Mucosa of stomach (tissue), 1 donor: ENCODE measurements around the gene ZFP90.
"Not testable (repeated sequence)": the region's sequence is repeated elsewhere in the genome, so short reads cannot be mapped to it uniquely, and the experiment has no call there.

Experiments
- H3K27me3 ChIP-seq: one replicate; pipeline ENCODE4 v1.7.0; 2013; ENCODE audit warnings: mild to moderate bottlenecking, low read length; ENCODE audit not compliant: control insufficient read depth, insufficient read depth
- H3K36me3 ChIP-seq: one replicate; pipeline ENCODE4 v1.7.0; 2013; ENCODE audit warnings: low read length; ENCODE audit not compliant: control insufficient read depth, insufficient read depth
- H3K4me1 ChIP-seq: one replicate; pipeline ENCODE4 v1.7.0; 2013; ENCODE audit warnings: mild to moderate bottlenecking, low read length; ENCODE audit not compliant: control insufficient read depth, insufficient read depth
- H3K4me3 ChIP-seq: one replicate; pipeline ENCODE4 v1.7.0; 2013; ENCODE audit warnings: low read length
- H3K9ac ChIP-seq: one replicate; pipeline ENCODE4 v1.7.0; 2013; ENCODE audit warnings: mild to moderate bottlenecking, low read length, moderate library complexity
- H3K9me3 ChIP-seq: one replicate; pipeline ENCODE4 v1.7.0; 2013; ENCODE audit warnings: mild to moderate bottlenecking, low read length, moderate library complexity; ENCODE audit not compliant: control insufficient read depth
- donor health status: Pancreatic carcinoma.

The ZFP90 gene

GRCh38 chr16:68538880-68539701 lies at the start of gene ZFP90:
Gene ZFP90 (plus strand): TSS chr16:68539291. CDS start chr16:68539793, 502 bp downstream.
- H3K27me3 ChIP-seq, result no peaks in the 10 kb centered on the region
- no peaks in the 10 kb centered on the region for H3K4me1 ChIP-seq
- H3K36me3 ChIP-seq, result no peaks in the 10 kb centered on the region
- H3K4me3 ChIP-seq, result peak within 1 kb of the TSS; percentile 77
- H3K9me3 ChIP-seq, result no peaks in the 10 kb centered on the region
- H3K9ac ChIP-seq, result peak within 1 kb of the TSS; percentile 80

- Histone ChIP-seq H3K36me3 (no peaks in the 10 kb centered on the region), H3K4me3 (no peak overlapping the region), H3K27me3 (no peaks in the 10 kb centered on the region), H3K9me3 (no peaks in the 10 kb centered on the region), H3K9ac (peak overlapping the region; percentile 11), H3K4me1 (peaks cover 65% of the 10 kb centered on the region)
Observed at GRCh38 chr16:68490358-68490757, 48.7 kb upstream of the ZFP90 start.

- no peaks in the 10 kb centered on the region for H3K9me3 ChIP-seq
- H3K9ac ChIP-seq, result peak overlapping the region; percentile 53
- peaks cover 65% of the 10 kb centered on the region for H3K4me1 ChIP-seq
- H3K4me3 ChIP-seq, result peak overlapping the region; percentile 1
- H3K36me3 ChIP-seq, result no peaks in the 10 kb centered on the region
- no peaks in the 10 kb centered on the region for H3K27me3 ChIP-seq
Observed at GRCh38 chr16:68490829-68491575, 48.1 kb upstream of the ZFP90 start.

GRCh38 chr16:68491576-68491950 lies 47.5 kb upstream of the ZFP90 start:
- Histone ChIP-seq H3K4me3 (peak overlapping the region; percentile 1), H3K27me3 (no peaks in the 10 kb centered on the region), H3K9me3 (no peaks in the 10 kb centered on the region), H3K9ac (peak overlapping the region; percentile 53), H3K36me3 (no peaks in the 10 kb centered on the region), H3K4me1 (peaks cover 64% of the 10 kb centered on the region)

GRCh38 chr16:68492151-68492542 lies 46.9 kb upstream of the ZFP90 start:
- no peak overlapping the region for H3K4me3 ChIP-seq
- H3K9ac ChIP-seq, result peak overlapping the region; percentile 53
- H3K9me3 ChIP-seq, result no peaks in the 10 kb centered on the region
- peaks cover 63% of the 10 kb centered on the region for H3K4me1 ChIP-seq
- no peaks in the 10 kb centered on the region for H3K36me3 ChIP-seq
- H3K27me3 ChIP-seq, result no peaks in the 10 kb centered on the region

- H3K9ac ChIP-seq, result peak overlapping the region; percentile 64
- no peaks in the 10 kb centered on the region for H3K36me3 ChIP-seq
- H3K27me3 ChIP-seq, result no peaks in the 10 kb centered on the region
- no peak overlapping the region for H3K4me3 ChIP-seq
- H3K4me1 ChIP-seq, result peaks cover 57% of the 10 kb centered on the region
- H3K9me3 ChIP-seq, result no peaks in the 10 kb centered on the region
Observed at GRCh38 chr16:68492543-68493411, 46.3 kb upstream of the ZFP90 start.

GRCh38 chr16:68493412-68494070 lies 45.5 kb upstream of the ZFP90 start:
- Histone ChIP-seq H3K4me3 (no peak overlapping the region), H3K36me3 (no peaks in the 10 kb centered on the region), H3K9ac (peak overlapping the region; percentile 64), H3K27me3 (no peaks in the 10 kb centered on the region), H3K9me3 (no peaks in the 10 kb centered on the region), H3K4me1 (peaks cover 54% of the 10 kb centered on the region)

- H3K27me3 ChIP-seq, H3K36me3 ChIP-seq, H3K9ac ChIP-seq, H3K9me3 ChIP-seq, H3K4me3 ChIP-seq: not testable (repeated sequence)
- H3K4me1 ChIP-seq, result peaks cover 61% of the 10 kb centered on the region
Observed at GRCh38 chr16:68494261-68494660, 44.8 kb upstream of the ZFP90 start.

- H3K4me3 ChIP-seq, result no peak overlapping the region
- no peaks in the 10 kb centered on the region for H3K9me3 ChIP-seq
- no peaks in the 10 kb centered on the region for H3K36me3 ChIP-seq
- no peak overlapping the region for H3K9ac ChIP-seq
- no peaks in the 10 kb centered on the region for H3K27me3 ChIP-seq
- H3K4me1 ChIP-seq, result peaks cover 39% of the 10 kb centered on the region
Observed at GRCh38 chr16:68496689-68497088, 42.4 kb upstream of the ZFP90 start.

- Histone ChIP-seq H3K36me3 (no peaks in the 10 kb centered on the region), H3K4me3 (no peak overlapping the region), H3K4me1 (peaks cover 17% of the 10 kb centered on the region), H3K9me3 (no peaks in the 10 kb centered on the region), H3K9ac (no peak overlapping the region), H3K27me3 (no peaks in the 10 kb centered on the region)
Observed at GRCh38 chr16:68499006-68499405, 40.1 kb upstream of the ZFP90 start.

GRCh38 chr16:68503334-68503733 lies 35.8 kb upstream of the ZFP90 start:
- Histone ChIP-seq H3K9me3 (no peaks in the 10 kb centered on the region), H3K9ac (no peak overlapping the region), H3K36me3 (no peaks in the 10 kb centered on the region), H3K4me1 (peaks cover 8% of the 10 kb centered on the region), H3K4me3 (no peak overlapping the region), H3K27me3 (no peaks in the 10 kb centered on the region)
